ENCODE results near the gene GPR62.
"Not testable (repeated sequence)": the region's sequence is repeated elsewhere in the genome, so short reads cannot be mapped to it uniquely, and the experiment has no call there.

GPR62 gene

GRCh38 chr3:51955175-51955892, at the start of gene GPR62:
Gene GPR62 (plus strand): TSS chr3:51955381. CDS start chr3:51955653, 272 bp downstream.
- in situ Hi-C loops (cut with MboI; ENCODE audit: low sequenced_read_pairs) = no loop called here

- in situ Hi-C loops (cut with MboI; ENCODE audit: low sequenced_read_pairs) = no loop called here
Measured at GRCh38 chr3:51908026-51908425, 47.2 kb upstream of the GPR62 start.

DNA sequence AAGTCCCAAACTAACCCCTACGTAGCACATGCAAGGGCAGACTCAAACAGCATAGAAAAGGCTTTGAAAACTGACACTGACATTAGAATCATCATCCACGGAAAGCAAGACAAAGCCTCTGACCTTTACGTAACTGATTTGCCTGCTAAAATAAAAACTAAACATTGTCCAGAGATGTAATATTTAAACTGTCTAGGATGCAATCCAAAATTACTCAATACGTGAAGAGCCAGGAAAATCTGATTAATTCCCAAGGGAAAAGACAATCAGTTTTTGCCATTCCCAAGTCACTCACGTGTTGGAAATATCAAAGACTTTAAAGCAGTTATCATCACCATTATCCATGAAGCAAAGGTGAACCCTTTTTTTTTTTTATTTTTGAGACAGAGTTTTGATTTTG, 38.8 kb upstream of the GPR62 start:
- in situ Hi-C loops (cut with MboI; ENCODE audit: low sequenced_read_pairs) = no loop called here

GRCh38 chr3:51921081-51921578, 34.1 kb upstream of the GPR62 start:
- in situ Hi-C loops (cut with MboI; ENCODE audit: low sequenced_read_pairs) = no loop called here

GRCh38 chr3:51927061-51927977, 27.9 kb upstream of the GPR62 start:
- in situ Hi-C loops (cut with MboI; ENCODE audit: low sequenced_read_pairs) = no loop called here

- in situ Hi-C loops (cut with MboI; ENCODE audit: low sequenced_read_pairs) = no loop called here
Measured at GRCh38 chr3:51928438-51928837, 26.7 kb upstream of the GPR62 start.

DNA sequence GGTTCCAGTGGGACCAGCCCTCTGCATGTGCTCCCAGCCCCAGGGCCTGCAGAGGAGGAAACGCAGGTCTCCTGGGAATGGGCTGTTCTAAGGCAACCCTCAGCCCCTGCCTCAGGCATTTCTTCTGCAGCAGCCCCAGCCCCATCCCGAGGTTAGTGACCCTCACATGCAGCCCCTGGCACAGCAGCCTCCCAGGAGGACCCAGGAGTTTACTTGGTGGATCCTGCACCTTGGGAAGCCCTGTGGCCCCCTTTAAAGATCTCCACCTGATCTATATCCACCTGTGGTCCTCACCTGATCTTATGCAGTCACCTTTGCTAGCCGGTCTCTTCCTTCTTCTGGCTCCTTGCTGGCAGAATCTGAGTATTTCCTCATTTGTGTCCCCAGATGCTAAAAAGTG, 26.2 kb upstream of the GPR62 start:
- in situ Hi-C loops (cut with MboI; ENCODE audit: low sequenced_read_pairs) = not testable (repeated sequence)

DNA sequence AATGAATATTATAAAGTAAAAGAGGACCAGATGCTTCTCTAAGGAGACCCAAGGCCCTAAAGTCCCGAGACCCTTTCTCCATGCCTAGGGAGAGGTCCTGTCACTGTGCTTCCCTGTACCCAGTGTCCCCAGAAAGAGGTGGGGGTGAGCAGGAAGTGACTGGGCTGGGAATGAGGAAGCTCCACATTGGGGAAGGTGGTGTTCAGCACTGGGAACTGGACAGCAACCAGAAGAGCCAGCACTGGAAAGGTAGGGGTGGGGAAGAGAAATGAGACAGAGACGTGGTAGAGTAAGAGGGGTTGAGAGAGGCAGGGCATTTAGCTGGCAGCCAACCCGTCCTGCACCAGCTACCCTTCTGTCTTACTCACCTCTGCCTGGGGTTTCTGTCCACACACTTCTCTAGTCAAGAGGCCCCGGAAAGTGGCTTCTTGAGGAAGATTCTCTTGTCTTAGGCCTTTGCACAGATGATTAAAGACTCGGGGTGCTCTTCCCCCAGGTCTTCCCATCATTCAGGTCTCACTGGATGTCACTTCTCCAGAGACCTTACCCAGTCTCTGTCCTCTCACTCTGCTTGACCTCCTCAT, 25.7 kb upstream of the GPR62 start:
- in situ Hi-C loops (cut with MboI; ENCODE audit: low sequenced_read_pairs) = no loop called here

DNA sequence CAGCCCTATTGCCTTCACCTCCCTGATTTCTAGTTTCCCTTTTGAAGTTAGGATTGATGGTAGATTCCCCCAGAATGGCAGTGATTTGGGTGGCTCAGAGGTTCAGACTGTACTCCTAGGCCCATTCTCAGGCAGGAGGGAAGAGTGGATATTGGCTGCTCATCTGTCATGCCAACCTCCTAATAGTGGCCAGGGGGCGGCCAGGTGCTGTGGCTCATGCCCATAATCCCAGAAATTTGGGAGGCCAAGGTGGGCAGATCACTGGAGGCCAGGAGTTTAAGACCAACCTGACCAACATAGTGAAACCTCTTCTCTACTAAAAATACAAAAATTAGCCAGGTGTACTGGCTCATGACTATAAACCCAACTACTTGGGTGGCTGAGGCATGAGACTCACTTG, 24.7 kb upstream of the GPR62 start:
- in situ Hi-C loops (cut with MboI; ENCODE audit: low sequenced_read_pairs) = no loop called here

DNA sequence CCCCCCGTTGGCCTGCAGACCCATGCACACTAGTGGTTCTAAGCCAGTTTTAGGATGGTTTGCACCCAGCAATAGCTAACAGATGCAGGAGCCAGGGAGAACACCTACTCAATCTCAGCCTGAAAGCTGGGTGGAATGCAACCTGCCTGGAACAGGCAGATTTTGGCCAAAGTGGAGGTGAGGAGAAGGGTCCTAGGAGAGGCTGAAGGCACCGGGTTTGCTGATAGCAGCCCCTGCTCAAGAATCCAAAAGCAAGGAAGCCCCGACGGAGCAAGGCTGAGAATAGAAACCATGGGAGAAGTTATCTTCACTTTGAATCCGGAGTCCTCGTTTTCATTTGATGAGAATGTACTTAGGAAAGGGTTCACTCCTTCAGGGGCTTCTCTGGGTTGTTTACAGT, 23.4 kb upstream of the GPR62 start:
- in situ Hi-C loops (cut with MboI; ENCODE audit: low sequenced_read_pairs) = no loop called here

DNA sequence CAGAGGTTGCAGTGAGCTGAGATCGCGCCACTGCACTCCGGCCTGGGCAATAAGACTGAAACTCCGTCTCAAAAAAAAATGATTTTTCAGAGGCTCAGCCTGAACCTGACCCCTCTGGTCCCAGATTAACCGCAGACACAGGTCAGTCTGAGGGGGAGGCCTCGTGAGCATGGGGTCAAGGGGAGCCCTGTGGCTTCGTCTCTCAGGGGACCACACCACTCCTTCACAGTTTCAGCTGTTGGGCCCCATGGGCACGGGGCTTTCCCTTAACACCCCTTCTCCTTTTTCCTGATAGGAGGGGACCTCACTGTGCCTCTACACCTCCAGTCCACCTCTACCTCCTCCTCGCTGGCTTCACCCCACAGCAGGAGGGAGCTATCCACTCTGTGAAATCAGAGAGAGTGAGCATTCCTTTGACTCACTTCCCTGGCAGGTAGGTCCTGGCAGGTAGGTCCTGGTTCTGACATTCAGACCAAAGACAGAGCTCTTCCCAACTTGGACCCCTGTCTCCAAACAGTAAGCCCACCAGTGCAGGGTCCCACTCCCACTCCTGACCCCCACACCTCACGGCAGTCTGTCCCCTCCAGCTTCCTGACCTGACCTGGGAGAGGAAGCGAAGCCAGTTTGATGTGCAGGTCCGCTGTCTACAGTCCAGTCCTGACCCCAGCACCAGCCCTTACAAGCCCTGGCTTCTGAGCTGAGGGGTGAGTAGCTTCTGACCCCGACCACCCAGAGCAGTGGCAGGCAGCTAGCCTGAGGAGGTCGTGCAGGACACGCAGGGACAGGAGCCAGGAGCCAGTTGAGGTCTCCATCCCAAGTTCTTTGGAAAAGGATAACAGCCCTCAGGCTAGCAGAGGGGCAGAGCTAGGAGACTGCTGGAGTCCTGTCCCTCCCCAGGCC, 22.5 kb upstream of the GPR62 start:
- in situ Hi-C loops (cut with MboI; ENCODE audit: low sequenced_read_pairs) = no loop called here

DNA sequence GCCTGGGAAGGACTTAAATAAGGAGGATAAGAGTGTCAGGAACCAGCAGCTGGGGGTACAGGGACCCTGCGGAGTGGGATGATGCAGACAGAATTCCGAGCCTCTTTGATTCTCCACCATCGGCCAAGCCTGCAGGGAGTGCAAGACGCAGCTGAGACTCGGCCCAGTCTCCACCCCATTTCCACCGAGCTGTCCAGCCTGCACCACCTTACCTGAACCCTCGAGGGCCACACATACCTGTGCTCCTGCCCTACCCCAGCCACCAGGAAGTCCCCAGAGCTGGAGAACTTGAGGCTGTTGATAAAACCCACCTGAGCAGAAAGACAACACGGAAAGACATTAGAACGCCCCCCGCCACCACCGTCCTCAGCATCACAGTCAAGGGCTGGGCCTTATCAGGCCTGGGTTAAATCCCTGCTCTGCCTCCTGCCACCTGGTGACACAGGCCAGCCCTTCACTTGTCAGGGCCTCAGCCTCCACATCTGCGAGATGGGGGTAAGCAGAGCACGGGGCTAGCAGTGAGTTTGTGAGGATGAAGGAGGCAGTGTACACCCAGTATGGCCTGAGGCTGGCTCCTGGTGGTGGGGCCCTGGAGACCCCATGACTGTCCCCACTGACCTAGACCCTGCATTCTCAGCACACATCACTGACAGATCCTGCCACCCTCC, 21.6 kb upstream of the GPR62 start:
- in situ Hi-C loops (cut with MboI; ENCODE audit: low sequenced_read_pairs) = no loop called here

GRCh38 chr3:51934139-51934850, 20.9 kb upstream of the GPR62 start:
- in situ Hi-C loops (cut with MboI; ENCODE audit: low sequenced_read_pairs) = no loop called here

DNA sequence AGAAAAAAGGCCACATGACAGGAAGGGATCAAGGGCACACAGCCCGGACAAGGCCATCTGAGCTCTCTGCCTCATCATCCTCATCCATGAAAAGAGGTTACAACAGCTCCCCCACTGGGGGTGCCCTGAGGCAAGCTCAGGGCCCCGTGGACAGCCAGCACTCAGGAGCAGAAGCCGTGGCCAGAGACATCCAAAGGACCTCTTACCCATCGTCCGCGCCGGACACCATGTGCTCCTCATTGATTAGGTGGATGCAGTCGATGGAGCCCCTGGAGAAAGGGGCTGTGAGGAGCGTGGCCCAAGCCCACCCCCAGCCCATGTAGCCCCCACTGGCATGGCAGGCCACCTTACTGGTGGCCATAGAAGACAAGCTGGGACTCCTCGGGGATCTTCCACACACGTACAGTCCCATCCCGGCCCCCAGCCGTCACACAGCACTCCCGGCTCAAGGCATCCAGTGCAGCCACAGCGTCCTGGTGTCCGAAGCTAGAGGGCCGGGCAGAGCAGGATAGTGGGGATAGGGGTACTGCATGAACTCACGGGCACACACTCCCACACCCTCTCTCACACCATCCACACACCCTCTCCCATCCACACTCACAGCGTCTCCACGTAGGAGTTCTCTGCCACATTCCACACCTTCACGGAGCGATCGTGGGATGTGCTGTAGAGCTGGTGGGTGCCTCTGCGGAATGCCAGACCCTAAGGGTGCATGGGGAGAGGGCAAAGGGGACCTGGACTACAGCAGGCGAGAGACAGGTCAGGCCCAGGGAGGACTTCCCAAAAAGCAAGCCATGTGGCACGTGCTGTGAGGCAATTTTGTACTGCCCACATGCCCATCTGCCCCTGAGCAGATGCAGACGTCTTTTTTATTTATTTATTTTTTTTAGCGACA, 19.9 kb upstream of the GPR62 start:
- in situ Hi-C loops (cut with MboI; ENCODE audit: low sequenced_read_pairs) = no loop called here

GRCh38 chr3:51935886-51936755, 19.1 kb upstream of the GPR62 start:
- in situ Hi-C loops (cut with MboI; ENCODE audit: low sequenced_read_pairs) = no loop called here

DNA sequence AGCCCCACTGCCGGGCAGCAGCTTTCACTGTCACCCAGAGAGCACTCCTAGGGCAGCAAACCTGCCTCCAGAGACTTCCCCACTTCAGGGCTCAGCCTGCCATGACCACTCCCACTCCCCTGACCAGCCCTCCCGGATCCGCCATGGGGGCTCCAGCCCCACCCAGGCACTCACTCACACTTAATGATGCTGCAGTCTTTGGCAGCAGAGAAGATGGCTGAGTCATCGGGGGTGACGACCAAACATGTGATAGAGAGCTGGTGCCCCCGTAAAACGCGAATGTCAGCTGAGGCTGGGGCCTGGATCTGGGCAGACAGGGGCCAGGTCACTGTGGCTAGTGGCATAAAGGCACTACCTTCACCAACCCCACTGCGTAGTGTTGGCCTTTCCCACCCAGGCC, 18.2 kb upstream of the GPR62 start:
- in situ Hi-C loops (cut with MboI; ENCODE audit: low sequenced_read_pairs) = no loop called here

Data from hTERT RPE-1 (cell line).